SK-MEL-5 (cell line): ENCODE data around the gene HTRA1. TPM values are rescaled to one million over a fixed set of nuclear protein-coding genes. Genes with fewer than 3 reads are reported as not detected.

Experiments
- DNase-seq: peaks from one replicate; pipeline ENCODE4 v3.0.0-alpha.2; 2016; ENCODE audit warnings: low read depth, low spot score
- in situ Hi-C: cut with HindIII; loops from 2 replicates; pipeline ENCODE4 v1.10.0; 2016; ENCODE audit warnings: low sequenced_read_pairs, high pct_unique_total_duplicates, low pct_unique_long_range_greater_than_20kb
- total RNA-seq: library from RNA; depleted of rRNA; stranded (reverse); fragments of >200 nt; shearing (Covaris generic); gene quantifications from 2 replicates; pipeline ENCODE4 v1.2.3, GENCODE V29; 2014

HTRA1 gene
- total RNA-seq, 1 experiment from 2014 or later: 119 TPM

GRCh38 chr10:122467701-122468100, 6.3 kb downstream of the HTRA1 start:
- in situ Hi-C loops: no loop called here
- no peak for DNase-seq

- no peak for DNase-seq
- in situ Hi-C loops: no loop called here
These were observed 7.1 kb downstream of the HTRA1 start for GRCh38 chr10:122468307-122468925.

- in situ Hi-C loops: no loop called here
- peak; percentile 55 for DNase-seq
These were observed 7.8 kb downstream of the HTRA1 start for GRCh38 chr10:122468926-122469781.

- DNase-seq: no peak
- in situ Hi-C loops: no loop called here
These were observed 8.5 kb downstream of the HTRA1 start for GRCh38 chr10:122469848-122470247.

- DNase-seq: no peak
- in situ Hi-C loops: no loop called here
These were observed 10.3 kb downstream of the HTRA1 start for GRCh38 chr10:122471531-122472177.

GRCh38 chr10:122473116-122473515, 11.8 kb downstream of the HTRA1 start:
- in situ Hi-C loops: no loop called here
- no peak for DNase-seq

GRCh38 chr10:122474131-122474818, 12.9 kb downstream of the HTRA1 start:
- no peak for DNase-seq
- in situ Hi-C loops: no loop called here

- DNase-seq: no peak
- in situ Hi-C loops: no loop called here
These were observed 13.7 kb downstream of the HTRA1 start for GRCh38 chr10:122475100-122475499.

GRCh38 chr10:122475591-122476332, 14.4 kb downstream of the HTRA1 start:
- DNase-seq: no peak

GRCh38 chr10:122476333-122476695, 15.0 kb downstream of the HTRA1 start:
- in situ Hi-C loops: no loop called here

More at GRCh38 chr10:122475591-122476332, 14.4 kb downstream of the HTRA1 start:
- in situ Hi-C loops: no loop called here

GRCh38 chr10:122477436-122477835, 16.1 kb downstream of the HTRA1 start:
- in situ Hi-C loops: no loop called here
- no peak for DNase-seq

More at GRCh38 chr10:122476333-122476695, 15.0 kb downstream of the HTRA1 start:
- no peak for DNase-seq

- DNase-seq: no peak
- in situ Hi-C loops: no loop called here
These were observed 17.6 kb downstream of the HTRA1 start for GRCh38 chr10:122478971-122479370.

GRCh38 chr10:122480146-122480833, 18.9 kb downstream of the HTRA1 start:
- in situ Hi-C loops: no loop called here
- no peak for DNase-seq

- no peak for DNase-seq
These were observed 20.1 kb downstream of the HTRA1 start for GRCh38 chr10:122481296-122482056.

GRCh38 chr10:122484276-122485060, 23.1 kb downstream of the HTRA1 start:
- DNase-seq: no peak
- in situ Hi-C loops: no loop called here

More at GRCh38 chr10:122481296-122482056, 20.1 kb downstream of the HTRA1 start:
- in situ Hi-C loops: no loop called here
